Activated CD4-positive, alpha-beta memory T cell treated with anti-CD3 and anti-CD28 coated beads for 36 hours (primary cell): Measurements from ENCODE around the gene MYCBP2. TPM values are rescaled to one million over a fixed set of nuclear protein-coding genes. Genes with fewer than 3 reads are reported as not detected.
A peak's percentile ranks its signal among the peaks of the same experiment; 100 is the strongest.

Experiments used
- CTCF ChIA-PET: fragments of 350-600 bp; sonication (Branson Sonifier 250); formaldehyde crosslinking; loops from one replicate; lab custom pipeline; 2021; ENCODE audit warnings: antibody characterized with exemption, inconsistent platforms; lab: Charles Lee
- POLR2A ChIA-PET: fragments of 350-600 bp; sonication (Branson Sonifier 250); formaldehyde crosslinking; loops from one replicate; lab custom pipeline; 2021; ENCODE audit warnings: antibody characterized with exemption; lab: Charles Lee
- DNase-seq: peaks from one replicate; pipeline ENCODE4 v3.0.0-alpha.2; 2020
- H3K27ac Mint-ChIP-seq: one replicate; pipeline ENCODE4 v1.8.0; 2021; ENCODE audit warnings: mixed read lengths
- H3K27me3 Mint-ChIP-seq: one replicate; pipeline ENCODE4 v1.8.0; 2021; ENCODE audit warnings: mixed read lengths
- H3K36me3 Mint-ChIP-seq: one replicate; pipeline ENCODE4 v1.8.0; 2021; ENCODE audit warnings: mixed read lengths
- H3K4me1 Mint-ChIP-seq: one replicate; pipeline ENCODE4 v1.8.0; 2021; ENCODE audit warnings: low read depth, mixed read lengths
- H3K4me3 Mint-ChIP-seq: one replicate; pipeline ENCODE4 v1.8.0; 2021; ENCODE audit warnings: mild to moderate bottlenecking, mixed read lengths
- H3K9me3 Mint-ChIP-seq: one replicate; pipeline ENCODE4 v1.8.0; 2021; ENCODE audit warnings: mixed read lengths
- intact Hi-C: fragments of 100-400 bp; cut with micrococcal nuclease; formaldehyde crosslinking; loops from one replicate; pipeline ENCODE4 v1.15.1; 2023
- total RNA-seq, 2 experiments: library from RNA; stranded (reverse); gene quantifications; one replicate each; pipeline ENCODE4 v1.2.3, GENCODE V29; 2021

The MYCBP2 gene
- total RNA-seq, 2 experiments from 2014 or later: 67.3 to 79.4 TPM

DNA sequence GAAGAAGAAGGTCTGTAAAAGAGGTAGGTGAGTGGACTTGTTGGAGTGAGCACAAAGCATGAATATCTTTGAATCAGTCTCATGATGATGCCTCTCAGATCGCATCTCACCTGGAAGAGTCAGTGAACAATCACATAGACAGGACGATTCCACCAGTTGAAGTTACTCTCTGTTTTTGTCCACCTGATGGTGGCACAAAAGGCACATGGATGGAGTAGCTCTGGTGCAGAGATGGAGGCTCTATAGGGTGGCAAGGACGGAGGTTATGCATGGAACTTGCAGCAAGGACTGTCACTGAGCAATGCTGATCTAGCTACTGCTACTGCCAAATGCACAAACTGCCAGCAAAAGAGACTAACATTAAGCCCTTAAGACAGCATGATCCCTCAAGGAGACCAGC is 10.3 kb upstream of the MYCBP2 start:
- Mint-ChIP-seq H3K4me1 (peaks cover 16% of the 10 kb centered on the region), H3K27ac (no peak overlapping the region), H3K36me3 (no peaks in the 10 kb centered on the region), H3K27me3 (no peaks in the 10 kb centered on the region), H3K4me3 (no peak overlapping the region), H3K9me3 (no peaks in the 10 kb centered on the region)
- intact Hi-C loops: no loop called here
- ChIA-PET CTCF (interaction anchor here (1.9 kb wide), 1 partner anchor 141 kb away, joined by 8 read pairs; no protein-coding TSS in a partner anchor), POLR2A (interaction anchor here (2.2 kb wide), 1 partner anchor 11 kb away, joined by 12 read pairs; the partner anchor contains the start of gene MYCBP2)
- DNase-seq: no peak

DNA sequence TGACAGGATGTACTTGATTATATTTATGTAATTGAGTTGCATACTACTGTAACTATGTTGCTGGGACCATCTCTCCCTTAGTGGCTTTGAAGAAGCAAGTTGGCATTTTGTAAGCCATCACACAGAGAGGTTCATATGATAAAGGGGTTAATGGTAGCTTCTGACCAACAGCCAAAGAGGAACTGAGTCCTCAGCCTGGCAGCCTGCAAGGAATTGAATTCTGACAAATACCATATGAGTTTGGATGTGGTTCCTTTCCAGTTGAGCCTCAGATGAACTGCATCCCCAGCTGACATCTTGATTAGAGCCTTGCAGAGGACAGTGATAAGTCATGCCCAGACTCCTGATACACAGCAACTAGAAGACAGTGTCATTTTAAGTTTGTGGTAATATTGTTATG is 8.6 kb upstream of the MYCBP2 start:
- Mint-ChIP-seq H3K4me3 (no peak overlapping the region), H3K27ac (no peak overlapping the region), H3K36me3 (no peaks in the 10 kb centered on the region), H3K9me3 (no peaks in the 10 kb centered on the region), H3K27me3 (no peaks in the 10 kb centered on the region), H3K4me1 (peaks cover 18% of the 10 kb centered on the region)
- no peak for DNase-seq
- ChIA-PET CTCF (no interaction called here), POLR2A (interaction anchor here (0.6 to 2.2 kb wide), 2 partner anchors 9 to 356 kb away, joined by 3 to 12 read pairs; partner anchors contain the start of gene MYCBP2)
- intact Hi-C loops: no loop called here

DNA sequence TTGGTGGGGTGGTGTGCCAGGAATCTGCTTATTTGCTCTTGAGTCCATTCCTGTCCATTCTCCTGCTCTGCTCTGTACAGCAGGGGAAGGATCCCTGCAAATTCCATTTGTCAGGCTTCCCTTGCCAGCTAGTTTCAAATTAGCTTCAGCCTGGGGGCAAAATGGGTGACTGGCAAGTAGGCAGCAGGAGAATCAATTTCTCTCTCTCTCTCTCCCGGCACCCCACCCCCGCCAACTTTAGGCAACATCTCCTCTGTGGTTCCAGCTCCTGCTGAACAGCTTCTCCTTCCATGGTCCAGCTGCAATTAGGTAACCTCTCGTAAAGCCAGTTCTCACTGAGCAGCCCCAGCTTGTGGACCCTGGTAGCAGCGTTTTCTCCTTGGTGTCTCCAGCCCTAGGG is 6.7 kb upstream of the MYCBP2 start:
- intact Hi-C loops: no loop called here
- Mint-ChIP-seq H3K4me1 (peaks cover 16% of the 10 kb centered on the region), H3K9me3 (no peaks in the 10 kb centered on the region), H3K27ac (no peak overlapping the region), H3K4me3 (no peak overlapping the region), H3K36me3 (no peaks in the 10 kb centered on the region), H3K27me3 (no peaks in the 10 kb centered on the region)
- ChIA-PET POLR2A (no interaction called here), CTCF (interaction anchor here (1.1 to 1.2 kb wide), 2 partner anchors 11 to 145 kb away, joined by 3 read pairs; no protein-coding TSS in a partner anchor)
- DNase-seq: no peak

DNA sequence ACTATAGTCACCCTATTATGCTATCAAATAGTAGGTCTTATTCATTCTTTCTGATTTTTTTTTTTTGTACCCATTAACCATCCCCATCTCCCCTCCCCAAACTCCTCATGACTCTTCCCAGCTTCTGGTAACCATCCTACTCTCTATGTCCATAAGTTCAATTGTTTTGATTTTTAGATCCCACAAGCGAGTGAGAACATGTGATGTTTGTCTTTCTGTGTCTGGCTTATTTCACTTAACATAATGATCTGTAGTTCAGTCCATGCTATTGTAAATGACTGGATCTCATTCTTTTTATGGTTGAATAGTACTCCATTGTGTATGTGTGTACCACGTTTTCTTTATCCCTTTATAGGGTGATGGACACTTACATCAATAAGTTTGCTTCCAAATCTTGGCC is 4.5 kb upstream of the MYCBP2 start:
- POLR2A ChIA-PET: no interaction called here
- intact Hi-C loops: no loop called here
- no peak overlapping the region for H3K27ac Mint-ChIP-seq
- no peak for DNase-seq
- no peaks in the 10 kb centered on the region for H3K27me3 Mint-ChIP-seq
- CTCF ChIA-PET: interaction anchor here (1.0 kb wide), 1 partner anchor 147 kb away, joined by 3 read pairs; no protein-coding TSS in a partner anchor
- no peaks in the 10 kb centered on the region for H3K9me3 Mint-ChIP-seq
- H3K4me1 Mint-ChIP-seq: peaks cover 28% of the 10 kb centered on the region
- no peak overlapping the region for H3K4me3 Mint-ChIP-seq
- peaks cover 2% of the 10 kb centered on the region for H3K36me3 Mint-ChIP-seq

DNA sequence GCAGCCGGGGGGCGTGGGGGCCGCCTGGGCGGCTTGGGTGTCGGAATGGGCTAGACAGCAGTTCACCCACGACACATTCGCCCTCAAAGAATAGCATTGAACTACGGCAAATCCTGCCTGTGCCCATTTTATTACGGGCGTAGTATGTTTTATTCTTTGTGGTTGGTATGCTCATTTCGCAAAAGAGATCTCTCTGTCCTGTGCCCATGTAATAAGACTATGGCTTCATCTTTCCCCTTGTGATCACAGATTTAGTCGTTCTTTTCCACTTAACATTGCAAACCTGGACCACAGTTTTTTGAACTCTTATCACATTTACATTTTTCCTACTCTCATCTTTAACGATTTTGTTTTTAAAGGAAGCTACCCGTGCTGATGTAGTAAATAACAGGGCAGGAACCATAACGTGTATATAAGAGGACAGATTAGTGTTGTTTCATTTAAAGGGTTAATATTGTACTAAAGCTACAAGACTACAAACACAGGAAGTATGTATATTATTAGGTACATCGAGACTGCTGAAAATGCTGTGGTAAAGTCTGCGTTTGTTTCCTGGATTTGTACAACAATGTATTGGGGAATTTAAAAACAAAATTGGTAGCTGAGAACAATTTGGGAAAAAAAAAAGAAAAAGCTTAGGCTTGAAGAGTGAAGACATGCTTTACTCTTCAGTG is 3.2 kb upstream of the MYCBP2 start:
- Mint-ChIP-seq H3K27ac (peak overlapping the region; percentile 96), H3K36me3 (peaks cover 8% of the 10 kb centered on the region), H3K27me3 (no peaks in the 10 kb centered on the region), H3K4me3 (peak overlapping the region; percentile 98), H3K4me1 (peaks cover 28% of the 10 kb centered on the region), H3K9me3 (no peaks in the 10 kb centered on the region)
- CTCF ChIA-PET: interaction anchor here (0.9 to 4.5 kb wide), 4 partner anchors 11 to 216 kb away, joined by 3 to 65 read pairs (median 3); no protein-coding TSS in a partner anchor
- POLR2A ChIA-PET: interaction anchor here (0.8 to 3.4 kb wide), 9 partner anchors 11 to 368 kb away, joined by 3 to 34 read pairs (median 6); partner anchors contain the start of gene SLAIN1
- DNase-seq: no peak
- intact Hi-C loops: loop anchor here (1.0 to 5.0 kb wide), 11 partner anchors 15 to 445 kb away; partner anchors contain the start of genes FBXL3 and SLAIN1

DNA sequence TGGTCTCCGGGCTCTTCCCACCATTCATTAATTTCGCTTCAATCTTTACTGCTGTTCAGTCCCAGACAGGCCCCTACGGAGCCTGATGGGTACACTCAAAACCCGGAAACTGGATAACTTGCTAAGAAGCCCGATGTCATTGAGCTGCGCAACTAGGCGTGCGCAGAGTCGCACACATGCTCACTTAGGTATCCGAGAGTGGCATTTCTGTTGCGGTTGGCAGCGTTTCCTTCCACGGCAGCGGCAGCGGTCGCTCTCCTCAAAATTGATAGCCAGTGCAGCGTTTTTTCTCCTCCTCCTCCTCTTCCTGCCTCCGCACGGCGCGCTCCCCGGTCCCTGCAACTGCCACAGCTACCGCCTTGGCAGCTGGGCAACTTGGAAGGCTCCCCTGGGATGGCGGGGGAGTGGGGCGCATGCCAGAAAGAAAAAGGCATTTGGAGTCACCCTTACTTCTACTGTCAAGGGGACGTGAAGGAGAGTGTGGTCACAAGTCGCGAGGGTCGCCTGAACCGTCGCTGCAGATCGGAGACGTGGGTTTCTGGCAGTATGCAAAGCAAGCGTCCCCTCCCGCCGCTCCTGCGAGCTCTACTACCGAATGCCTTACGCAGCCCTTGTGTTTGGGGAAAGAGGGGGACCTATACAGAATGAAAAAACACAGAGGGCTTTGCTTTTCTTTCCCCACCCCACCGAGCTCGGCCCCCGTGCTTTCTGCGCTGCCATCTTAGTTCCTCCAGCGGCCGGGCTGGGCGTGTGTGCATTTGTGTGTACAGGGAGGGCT is 2.4 kb upstream of the MYCBP2 start:
- H3K4me1 Mint-ChIP-seq: peaks cover 35% of the 10 kb centered on the region
- peak overlapping the region; percentile 96 for H3K27ac Mint-ChIP-seq
- no peaks in the 10 kb centered on the region for H3K27me3 Mint-ChIP-seq
- peak overlapping the region; percentile 98 for H3K4me3 Mint-ChIP-seq
- intact Hi-C loops: loop anchor here (1.0 to 5.0 kb wide), 10 partner anchors 16 to 445 kb away; partner anchors contain the start of genes FBXL3 and SLAIN1
- DNase-seq: peak; percentile 96
- no peaks in the 10 kb centered on the region for H3K9me3 Mint-ChIP-seq
- ChIA-PET CTCF (interaction anchor here (0.7 to 4.5 kb wide), 6 partner anchors 10 to 216 kb away, joined by 3 to 65 read pairs (median 3); no protein-coding TSS in a partner anchor), POLR2A (interaction anchor here (0.8 to 3.4 kb wide), 8 partner anchors 14 to 369 kb away, joined by 4 to 34 read pairs (median 6); partner anchors contain the start of genes FBXL3 and SLAIN1)
- peaks cover 8% of the 10 kb centered on the region for H3K36me3 Mint-ChIP-seq

DNA sequence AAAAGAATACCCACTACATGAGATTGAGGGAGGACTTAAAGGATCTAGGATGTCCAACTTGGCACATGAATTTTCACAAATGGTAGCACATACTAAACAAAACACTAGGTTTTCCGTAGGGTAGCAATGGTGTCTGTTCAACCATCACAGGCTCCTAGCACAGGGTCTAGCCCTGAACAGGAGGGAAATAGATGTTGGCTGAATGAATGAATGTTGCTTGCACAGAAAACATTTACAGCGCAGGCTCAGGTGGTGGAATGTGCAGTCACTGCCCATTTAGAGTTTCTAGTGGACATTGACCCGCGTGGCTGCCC is 1.9 kb upstream of the MYCBP2 start:
- no peak for DNase-seq
- peak overlapping the region; percentile 98 for H3K4me3 Mint-ChIP-seq
- peak overlapping the region; percentile 96 for H3K27ac Mint-ChIP-seq
- no peaks in the 10 kb centered on the region for H3K27me3 Mint-ChIP-seq
- H3K9me3 Mint-ChIP-seq: no peaks in the 10 kb centered on the region
- peaks cover 8% of the 10 kb centered on the region for H3K36me3 Mint-ChIP-seq
- H3K4me1 Mint-ChIP-seq: peaks cover 40% of the 10 kb centered on the region
- CTCF ChIA-PET: interaction anchor here (1.2 to 4.5 kb wide), 3 partner anchors 9 to 149 kb away, joined by 3 to 65 read pairs (median 5); no protein-coding TSS in a partner anchor
- intact Hi-C loops: loop anchor here (1.0 to 5.0 kb wide), 10 partner anchors 17 to 444 kb away; partner anchors contain the start of genes FBXL3 and SLAIN1
- POLR2A ChIA-PET: interaction anchor here (1.0 to 3.4 kb wide), 6 partner anchors 14 to 369 kb away, joined by 5 to 34 read pairs (median 6); partner anchors contain the start of genes FBXL3 and SLAIN1

DNA sequence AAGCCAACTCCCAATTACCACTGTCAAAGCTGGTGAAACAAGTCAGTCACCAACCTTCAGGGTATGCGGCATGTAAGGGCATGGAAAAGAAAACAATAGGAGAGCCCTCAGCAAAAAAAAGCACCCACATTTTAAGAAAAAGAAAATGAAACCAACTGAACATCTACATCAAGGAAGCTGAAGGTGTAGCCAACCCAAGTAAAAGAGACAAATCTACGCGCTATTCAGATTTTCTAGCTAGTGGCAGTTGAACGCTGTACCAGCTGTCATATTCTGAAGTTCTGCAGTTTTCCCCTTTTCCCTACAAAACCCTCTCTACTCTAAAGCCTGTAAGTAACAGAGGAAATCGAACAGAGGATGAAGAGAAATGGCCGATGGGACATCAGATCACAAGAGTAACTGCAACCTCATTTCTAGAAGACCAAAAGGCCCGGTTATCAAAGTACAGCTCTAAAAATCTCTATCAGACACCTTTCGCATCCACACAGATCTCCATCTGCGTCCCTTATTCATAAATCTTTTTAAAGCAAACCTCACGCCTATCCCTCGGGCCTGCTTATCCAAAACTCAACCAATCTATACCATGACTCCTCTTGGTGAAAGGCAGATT is 1.4 kb downstream of the MYCBP2 start:
- no peak for DNase-seq
- Mint-ChIP-seq H3K4me3 (peak overlapping the region; percentile 97), H3K4me1 (peaks cover 66% of the 10 kb centered on the region), H3K9me3 (no peaks in the 10 kb centered on the region), H3K36me3 (peaks cover 8% of the 10 kb centered on the region), H3K27me3 (no peaks in the 10 kb centered on the region), H3K27ac (peak overlapping the region; percentile 96)
- POLR2A ChIA-PET: interaction anchor here (0.8 to 2.2 kb wide), 7 partner anchors 11 to 153 kb away, joined by 3 to 12 read pairs (median 4); no protein-coding TSS in a partner anchor
- CTCF ChIA-PET: interaction anchor here (0.7 to 1.7 kb wide), 9 partner anchors 8 to 298 kb away, joined by 3 to 20 read pairs (median 5); partner anchors contain the start of gene FBXL3
- intact Hi-C loops: loop anchor here (1.0 to 5.0 kb wide), 3 partner anchors 8 to 427 kb away; no protein-coding TSS in a partner anchor

DNA sequence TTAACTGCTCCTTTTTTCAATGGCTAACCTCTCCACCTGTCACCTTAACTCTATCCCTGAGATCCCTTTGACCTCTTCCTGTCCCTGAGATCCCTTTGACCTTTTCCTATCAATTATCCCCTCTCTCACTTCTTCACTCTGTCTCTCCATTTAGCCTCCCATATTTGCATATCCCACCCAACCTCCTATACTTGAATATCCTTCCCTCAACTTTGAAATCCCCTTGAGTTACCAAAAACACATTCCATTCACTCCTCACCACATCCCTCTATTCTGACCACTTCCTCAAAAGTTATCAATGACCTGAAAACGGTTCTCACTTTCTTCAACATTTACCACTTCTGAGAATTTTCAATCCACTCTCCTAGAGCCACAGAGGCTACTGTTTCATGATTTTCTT is 3.0 kb downstream of the MYCBP2 start:
- H3K27ac Mint-ChIP-seq: peak overlapping the region; percentile 11
- H3K9me3 Mint-ChIP-seq: no peaks in the 10 kb centered on the region
- H3K4me3 Mint-ChIP-seq: peak overlapping the region; percentile 97
- H3K27me3 Mint-ChIP-seq: no peaks in the 10 kb centered on the region
- peaks cover 75% of the 10 kb centered on the region for H3K4me1 Mint-ChIP-seq
- ChIA-PET POLR2A (no interaction called here), CTCF (no interaction called here)
- peaks cover 8% of the 10 kb centered on the region for H3K36me3 Mint-ChIP-seq
- intact Hi-C loops: loop anchor here (2.0 kb wide), 1 partner anchor 17 kb away; no protein-coding TSS in a partner anchor
- no peak for DNase-seq

DNA sequence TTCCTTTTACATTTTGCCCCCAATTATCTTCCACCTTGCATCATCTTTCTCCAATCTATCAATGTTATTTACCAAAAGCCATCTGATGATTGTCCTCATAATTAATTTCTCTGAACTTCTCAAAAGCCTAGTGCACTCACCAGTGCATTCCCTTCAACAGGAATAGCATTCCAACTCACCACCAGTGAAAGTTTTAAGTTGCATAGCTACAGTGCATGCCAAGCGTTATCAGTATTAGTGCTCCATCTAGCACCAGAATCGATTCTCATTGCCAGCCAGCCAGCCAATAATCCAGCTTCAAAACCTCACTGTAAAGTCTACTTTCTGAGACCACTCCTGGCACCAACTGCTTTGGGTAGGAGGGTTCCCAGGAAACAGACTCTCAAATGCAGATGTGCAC is 7.4 kb downstream of the MYCBP2 start:
- peaks cover 84% of the 10 kb centered on the region for H3K4me1 Mint-ChIP-seq
- no peaks in the 10 kb centered on the region for H3K27me3 Mint-ChIP-seq
- H3K9me3 Mint-ChIP-seq: no peaks in the 10 kb centered on the region
- ChIA-PET CTCF (interaction anchor here (1.3 to 2.5 kb wide), 2 partner anchors 10 to 159 kb away, joined by 3 to 13 read pairs; no protein-coding TSS in a partner anchor), POLR2A (no interaction called here)
- no peak for DNase-seq
- H3K36me3 Mint-ChIP-seq: no peaks in the 10 kb centered on the region
- H3K4me3 Mint-ChIP-seq: no peak overlapping the region
- intact Hi-C loops: no loop called here
- no peak overlapping the region for H3K27ac Mint-ChIP-seq

DNA sequence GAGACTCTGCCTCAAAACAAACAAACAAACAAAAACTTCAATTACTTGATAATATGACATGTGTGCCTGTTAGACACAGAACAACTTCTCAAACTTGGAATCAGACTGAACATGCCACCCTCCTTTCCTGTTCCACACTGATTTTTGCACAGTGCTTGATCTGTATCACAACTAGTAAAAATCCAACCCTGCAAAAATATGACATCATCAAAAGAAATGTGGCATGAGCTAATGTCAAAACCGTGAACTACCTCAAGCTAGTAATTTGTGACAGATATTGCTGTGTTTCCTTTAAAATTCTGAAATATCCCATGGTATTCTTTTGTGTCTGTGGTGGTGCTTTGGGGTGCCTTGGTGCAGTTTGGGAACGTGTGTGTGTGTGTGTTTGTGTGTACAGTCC is 8.2 kb downstream of the MYCBP2 start:
- CTCF ChIA-PET: interaction anchor here (0.6 to 2.5 kb wide), 3 partner anchors 10 to 159 kb away, joined by 3 to 13 read pairs (median 3); no protein-coding TSS in a partner anchor
- H3K27ac Mint-ChIP-seq: no peak overlapping the region
- DNase-seq: no peak
- H3K36me3 Mint-ChIP-seq: no peaks in the 10 kb centered on the region
- H3K27me3 Mint-ChIP-seq: no peaks in the 10 kb centered on the region
- H3K9me3 Mint-ChIP-seq: no peaks in the 10 kb centered on the region
- no peak overlapping the region for H3K4me3 Mint-ChIP-seq
- POLR2A ChIA-PET: no interaction called here
- peaks cover 84% of the 10 kb centered on the region for H3K4me1 Mint-ChIP-seq
- intact Hi-C loops: no loop called here
